ENCODE data around the gene ABCC4.
A peak's percentile ranks its signal among the peaks of the same experiment; 100 is the strongest.
"Not testable (repeated sequence)": the region's sequence is repeated elsewhere in the genome, so short reads cannot be mapped to it uniquely, and the experiment has no call there.

Gene ABCC4

DNA sequence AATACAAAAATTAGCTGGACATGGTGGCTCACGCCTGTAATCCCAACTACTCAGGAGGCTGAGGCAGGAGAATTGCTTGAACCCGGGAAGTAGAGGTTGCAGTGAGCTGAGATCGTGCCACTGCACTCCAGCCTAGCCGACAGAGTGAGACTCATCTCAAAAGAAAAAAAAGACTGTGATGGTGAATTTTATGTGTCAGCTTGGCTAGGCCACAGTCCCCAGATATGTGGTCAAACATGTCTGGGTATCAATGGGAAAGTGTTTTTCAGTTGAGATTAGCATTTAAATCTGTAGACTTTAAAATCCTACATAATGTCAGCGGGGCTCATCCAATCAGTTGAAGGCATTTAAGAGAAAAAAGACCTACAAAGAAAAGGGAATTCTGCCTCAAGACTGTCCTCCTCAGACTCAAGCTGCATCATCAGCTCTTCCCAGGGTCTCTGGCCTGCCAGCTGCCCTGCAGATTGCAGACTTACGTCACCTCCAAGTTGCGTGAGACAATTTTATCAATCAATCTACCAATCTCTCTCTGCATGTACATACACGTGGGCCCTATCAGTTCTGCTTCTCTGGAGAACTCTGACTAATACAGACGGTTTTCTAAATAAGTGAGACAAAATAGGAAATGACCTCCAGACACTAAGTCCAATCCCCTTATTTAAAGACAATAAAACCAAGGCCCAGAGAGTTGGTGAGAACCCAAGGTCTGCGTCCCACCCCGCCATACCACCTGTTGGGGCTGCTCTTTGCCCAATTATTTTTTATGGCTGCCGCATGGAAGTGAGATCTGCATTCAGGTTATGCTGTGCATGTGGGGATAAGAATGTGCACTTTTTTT lies 99.2 kb downstream of the ABCC4 start:
- peak in 2 of 56 donors; percentile 8 to 15 for DNase-seq

GRCh38 chr13:95200386-95200957 lies 100.8 kb downstream of the ABCC4 start:
- not testable (repeated sequence) for DNase-seq

DNA sequence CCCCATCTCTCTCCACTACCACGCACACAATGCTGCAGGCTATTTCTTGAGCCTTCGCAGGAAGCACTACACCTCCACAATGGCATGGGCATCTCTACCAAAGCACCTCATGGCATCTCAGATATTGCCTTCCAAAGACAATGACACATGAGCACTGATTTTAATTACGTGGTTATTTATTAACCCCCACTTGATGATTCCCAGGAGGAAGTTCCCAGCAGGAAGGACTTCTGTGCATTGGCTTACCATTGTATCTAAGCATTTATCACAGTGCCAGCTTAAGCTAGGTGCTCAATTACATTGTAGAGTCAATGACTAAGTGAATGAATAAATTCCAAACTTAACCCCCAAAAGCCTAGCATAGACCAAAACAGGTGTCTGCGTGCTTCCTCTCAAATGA lies 101.4 kb downstream of the ABCC4 start:
- DNase-seq: no peak

- not testable (repeated sequence) for DNase-seq
These were observed 102.6 kb downstream of the ABCC4 start for GRCh38 chr13:95198606-95199005.

- DNase-seq: no peak
These were observed 103.7 kb downstream of the ABCC4 start for GRCh38 chr13:95197548-95197947.

- peak in 13 of 56 donors; percentile 5 to 50 (median 26) for DNase-seq
These were observed 106.1 kb downstream of the ABCC4 start for GRCh38 chr13:95195146-95195545.

GRCh38 chr13:95193509-95194230 lies 107.6 kb downstream of the ABCC4 start:
- DNase-seq: peak in 14 of 56 donors; percentile 6 to 49 (median 26)

- no peak for DNase-seq
These were observed 108.3 kb downstream of the ABCC4 start for GRCh38 chr13:95192998-95193397.

DNA sequence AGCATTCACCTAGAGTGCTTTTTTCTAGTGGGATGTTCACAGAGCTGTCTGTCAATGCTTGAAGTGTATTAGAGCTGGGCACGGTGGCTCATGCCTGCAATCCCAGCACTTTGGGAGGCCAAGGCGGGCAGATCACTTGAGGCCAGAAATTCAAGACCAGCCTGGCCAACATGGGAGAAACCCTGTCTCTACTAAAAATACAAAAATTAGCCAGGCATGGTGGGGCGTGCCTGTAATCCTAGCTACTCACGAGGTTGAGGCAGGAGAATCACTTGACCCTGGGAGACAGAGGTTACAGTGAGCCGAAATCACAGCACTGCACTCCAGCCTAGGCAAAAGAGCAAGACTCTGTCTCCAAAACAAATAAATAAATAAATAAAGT lies 108.7 kb downstream of the ABCC4 start:
- not testable (repeated sequence) for DNase-seq

GRCh38 chr13:95191821-95192563 lies 109.3 kb downstream of the ABCC4 start:
- DNase-seq: peak in 52 of 56 donors; percentile 5 to 82 (median 48)

GRCh38 chr13:95188128-95188527 lies 113.1 kb downstream of the ABCC4 start:
- no peak for DNase-seq

DNA sequence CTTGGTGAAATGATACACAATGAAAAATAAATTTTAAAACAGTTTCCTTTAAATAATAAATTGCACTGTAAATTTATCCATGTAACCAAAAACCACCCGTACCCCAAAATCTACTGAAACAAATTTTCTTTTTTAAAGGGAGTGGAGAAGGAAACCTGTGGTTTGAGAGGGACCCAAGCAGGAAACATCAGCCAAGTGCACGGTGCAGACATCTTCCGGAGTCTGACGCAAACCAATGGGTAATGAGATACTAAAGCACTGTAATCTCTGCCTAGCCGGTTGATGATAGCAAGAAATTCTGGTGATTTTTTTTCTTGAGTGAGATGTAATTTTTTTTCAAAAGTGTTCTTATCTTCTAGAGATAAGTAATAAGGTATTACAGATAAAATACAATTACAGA lies 115.4 kb downstream of the ABCC4 start:
- DNase-seq: peak in 2 of 56 donors; percentile 3 to 7

DNA sequence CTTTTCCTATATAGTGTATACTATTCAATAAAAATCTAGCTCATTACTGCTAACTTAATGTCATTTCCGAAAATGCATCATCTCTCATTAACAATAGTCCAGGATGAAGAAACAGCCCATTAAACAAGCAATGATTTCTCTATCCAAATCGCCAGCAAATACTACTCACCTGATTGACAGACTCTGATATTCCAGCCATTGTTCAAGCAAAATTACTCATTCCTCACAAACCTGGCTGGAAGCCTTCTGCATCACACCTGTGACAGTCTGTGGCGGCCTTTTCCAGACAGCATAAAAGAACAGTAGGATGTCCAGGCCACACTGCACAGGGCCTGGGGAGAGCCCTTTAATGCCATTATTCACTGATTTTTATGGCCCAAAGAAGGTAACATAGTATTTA lies 115.9 kb downstream of the ABCC4 start:
- no peak for DNase-seq

DNA sequence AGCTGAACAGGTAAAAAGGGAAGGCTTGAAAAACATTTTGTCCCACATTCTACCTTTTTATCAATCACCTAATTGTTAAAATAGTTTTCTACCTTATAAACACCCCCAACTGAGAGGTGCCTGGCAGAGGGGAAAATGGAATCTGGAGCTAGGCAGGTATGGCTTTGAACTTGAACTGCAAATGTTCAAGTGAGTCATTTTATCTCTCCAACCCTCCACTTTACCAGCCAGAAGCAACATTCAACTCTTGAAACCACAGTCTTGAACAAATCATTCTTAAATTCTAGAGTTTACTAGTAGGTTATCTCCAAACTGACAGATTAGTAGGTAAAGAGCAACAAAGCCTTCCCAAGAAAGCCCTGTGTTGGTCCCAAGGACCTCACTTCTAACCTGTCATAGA lies 116.9 kb downstream of the ABCC4 start:
- no peak for DNase-seq

- DNase-seq: no peak
These were observed 118.5 kb downstream of the ABCC4 start for GRCh38 chr13:95182570-95183265.

- no peak for DNase-seq
These were observed 119.7 kb downstream of the ABCC4 start for GRCh38 chr13:95181586-95181985.

- DNase-seq: no peak
These were observed 120.6 kb downstream of the ABCC4 start for GRCh38 chr13:95180513-95181245.

DNA sequence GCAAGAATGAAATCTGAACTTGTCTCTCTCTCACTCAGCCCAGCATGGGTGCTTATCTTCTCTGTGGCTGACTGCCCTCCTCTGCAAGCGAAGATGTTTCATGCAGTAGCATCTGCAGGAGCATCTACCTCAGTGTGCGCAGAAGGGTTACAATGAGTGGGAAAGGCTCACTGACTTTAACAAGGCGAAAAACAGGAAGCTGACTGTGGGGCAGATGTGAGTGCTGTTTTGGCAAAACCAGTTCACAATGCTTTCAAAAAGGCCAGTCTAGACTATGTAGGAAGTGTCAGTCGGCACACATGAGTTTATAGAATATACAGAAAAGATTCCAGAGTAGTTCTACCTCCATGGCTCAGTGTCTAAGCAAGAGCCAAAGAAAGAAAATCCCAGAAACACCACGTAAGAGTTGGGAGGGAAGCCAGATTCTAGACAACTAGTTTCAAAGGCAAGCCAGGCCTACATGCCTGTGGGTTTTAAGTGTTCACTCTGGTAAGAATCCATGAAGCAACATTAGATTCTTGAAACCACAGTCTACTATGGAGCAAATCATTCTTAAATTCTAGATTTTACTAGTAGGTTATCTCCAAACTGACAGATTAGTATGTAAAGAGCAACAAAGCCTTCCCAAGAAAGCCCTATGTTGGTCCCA lies 124.5 kb downstream of the ABCC4 start:
- no peak for DNase-seq

- DNase-seq: no peak
These were observed 126.7 kb downstream of the ABCC4 start for GRCh38 chr13:95174517-95174916.

GRCh38 chr13:95168191-95168590 lies 133.1 kb downstream of the ABCC4 start:
- no peak for DNase-seq

Data from nucleus accumbens (tissue), 56 donors.